Measurements from ENCODE around the gene WDR18. TPM values are rescaled to one million over a fixed set of nuclear protein-coding genes. Genes with fewer than 3 reads are reported as not detected.

WDR18 gene
- total and polyA plus RNA-seq, 2 experiments from 2014 or later: 155 to 157 TPM

GRCh38 chr19:980133-980998 is 3.8 kb upstream of the WDR18 start:
- 0 out of 2 replicates have a peak overlapping the region, but pooled peaks have one; percentile 39 for H3K27ac ChIP-seq (ENCODE audit: low read depth)
- no peak overlapping the region for H3K4me3 ChIP-seq
- Mint-ChIP-seq H3K27me3 (ENCODE audit: insufficient read depth, low read depth, poor library complexity) (peaks cover 30% of the 10 kb centered on the region), H3K36me3 (ENCODE audit: low read depth) (no peaks in the 10 kb centered on the region), H3K4me3 (peak overlapping the region; percentile 41), H3K9me3 (no peaks in the 10 kb centered on the region), H3K27ac (peak overlapping the region; percentile 92), H3K4me1 (peaks cover 13% of the 10 kb centered on the region; the same call in 2 of the 3 replicates)
- H3K36me3 ChIP-seq (ENCODE audit: insufficient read depth): no peaks in the 10 kb centered on the region
- peaks cover 9% of the 10 kb centered on the region; the same call in 1 of the 2 replicates for H3K4me1 ChIP-seq (ENCODE audit: insufficient read depth)
- ATAC-seq: peak; percentile 16
- no peak for TF ChIP-seq EZH2phosphoT487 (IDR thresholded peaks at IDR 0.05; ENCODE audit: unreplicated experiment)
- no peak for TF ChIP-seq JUNB (IDR thresholded peaks at IDR 0.05; ENCODE audit: unreplicated experiment)
- TF ChIP-seq ZNF331 (CRISPR knock-in tag; IDR thresholded peaks at IDR 0.05; ENCODE audit: low read depth): no peak
- TF ChIP-seq EZH2 (IDR thresholded peaks at IDR 0.05; ENCODE audit: low read depth, unreplicated experiment): no peak
- no peak for TF ChIP-seq ZNF462 (CRISPR knock-in tag; IDR thresholded peaks at IDR 0.05)
- TF ChIP-seq POLR2AphosphoS5 (IDR thresholded peaks at IDR 0.05; ENCODE audit: low read depth): no peak
- TF ChIP-seq ETS1 (IDR thresholded peaks at IDR 0.05): no peak
- no peak for TF ChIP-seq REST (IDR thresholded peaks at IDR 0.05; ENCODE audit: unreplicated experiment)
- no peak for TF ChIP-seq CTCF (conservative IDR thresholded peaks at IDR 0.05; ENCODE audit: low read depth in 2 of 2)
- no peak for TF ChIP-seq ZNF114 (CRISPR knock-in tag; IDR thresholded peaks at IDR 0.05)
- TF ChIP-seq NANOG (IDR thresholded peaks at IDR 0.05; ENCODE audit: borderline replicate concordance): no peak
- TF ChIP-seq CREB1 (CRISPR knock-in tag; IDR thresholded peaks at IDR 0.05; ENCODE audit: low read depth): no peak
- no peak for TF ChIP-seq STAT1 (IDR thresholded peaks at IDR 0.05; ENCODE audit: unreplicated experiment)
- H3K27me3 ChIP-seq (ENCODE audit: insufficient read depth): no peaks in the 10 kb centered on the region
- H3K4me2 ChIP-seq: peak overlapping the region; percentile 60; the same call in 1 of the 2 replicates
- peaks cover 24% of the 10 kb centered on the region for H3F3A ChIP-seq (replicated peaks; ENCODE audit: low read depth)
- H2AFZ ChIP-seq: no peak overlapping the region
- peaks cover 7% of the 10 kb centered on the region for H3K79me2 ChIP-seq (replicated peaks; ENCODE audit: insufficient read depth)
- DNase-seq (ENCODE audit: low spot score): peak; percentile 69
- H3K9me2 ChIP-seq (ENCODE audit: insufficient read depth): no peaks in the 10 kb centered on the region
- no peaks in the 10 kb centered on the region for H4K20me1 ChIP-seq (replicated peaks; ENCODE audit: insufficient read depth)
